CD4-positive, alpha-beta T cell treated with Interleukin-17A for 4 hours (primary cell): ENCODE data around the gene GABRD.

ENCODE experiments used
- DNase-seq: peaks from one replicate; pipeline ENCODE4 v3.0.0-alpha.2; 2020; ENCODE audit warnings: mixed read lengths

The GABRD gene

DNA sequence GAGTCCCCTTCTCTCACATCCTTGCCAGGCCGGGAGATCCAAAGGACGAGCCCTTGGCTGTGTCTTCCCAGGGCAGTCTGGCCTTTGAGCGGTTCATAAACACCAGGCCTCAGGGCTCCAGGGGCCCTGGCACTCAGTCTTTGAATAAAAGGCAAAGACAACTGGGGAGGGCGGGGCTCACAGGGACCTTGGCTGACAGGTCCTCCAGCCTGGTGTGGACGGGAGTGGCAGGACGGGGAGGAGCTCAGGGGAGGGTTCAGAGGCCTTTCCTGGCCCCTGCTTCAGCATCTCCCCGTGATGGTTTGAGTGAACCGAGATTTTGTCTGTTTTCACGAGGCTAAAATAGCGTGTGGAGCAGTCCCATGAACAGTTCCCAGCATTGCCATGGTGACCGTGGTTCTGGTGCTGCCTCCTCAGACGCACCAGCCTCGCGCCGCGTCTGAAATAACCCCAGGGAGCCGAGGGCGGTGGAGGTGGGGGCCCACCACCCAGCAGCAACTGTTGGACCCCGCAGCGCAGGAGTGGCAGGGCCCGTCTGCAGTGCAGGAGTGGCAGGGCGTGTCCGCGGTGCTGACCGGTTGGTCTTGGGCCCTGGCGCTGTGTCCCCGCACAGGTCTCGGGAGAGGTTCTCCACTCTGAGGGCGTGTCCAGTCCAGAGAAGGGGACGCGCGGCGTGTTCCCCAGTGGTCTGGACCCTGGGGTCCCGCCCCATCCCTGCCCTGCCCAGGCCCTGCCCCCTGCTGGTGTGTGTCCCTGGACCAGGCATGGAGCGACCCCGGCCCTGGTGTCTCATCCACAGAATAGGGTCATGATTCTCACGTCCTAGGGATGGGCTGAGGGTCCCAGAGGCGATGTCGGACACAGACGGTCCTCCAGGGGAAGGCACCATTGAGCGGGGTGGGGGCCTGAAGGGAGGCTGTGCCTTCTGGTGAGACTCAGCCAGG, 24.0 kb downstream of the GABRD start:
- no peak for DNase-seq

DNA sequence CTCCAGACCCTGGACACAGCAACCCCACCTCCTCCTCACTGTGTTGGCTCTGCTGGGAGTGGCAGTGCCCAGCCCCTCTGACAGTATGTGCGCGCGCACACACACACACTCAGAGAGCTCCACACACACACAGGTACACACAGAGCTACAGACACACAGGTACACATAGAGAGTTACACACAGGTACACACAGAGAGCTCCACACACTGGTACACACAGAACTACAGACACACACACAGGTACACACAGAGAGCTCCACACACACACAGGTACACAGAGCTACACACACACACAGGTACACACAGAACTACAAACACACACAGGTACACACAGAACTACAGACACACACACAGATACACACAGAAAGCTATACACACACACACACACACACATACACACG, 24.7 kb downstream of the GABRD start:
- DNase-seq: no peak

- DNase-seq: peak; percentile 84
Observed at GRCh38 chr1:2044510-2045319, 25.6 kb downstream of the GABRD start.

GRCh38 chr1:2045468-2046173, 26.5 kb downstream of the GABRD start:
- no peak for DNase-seq

DNA sequence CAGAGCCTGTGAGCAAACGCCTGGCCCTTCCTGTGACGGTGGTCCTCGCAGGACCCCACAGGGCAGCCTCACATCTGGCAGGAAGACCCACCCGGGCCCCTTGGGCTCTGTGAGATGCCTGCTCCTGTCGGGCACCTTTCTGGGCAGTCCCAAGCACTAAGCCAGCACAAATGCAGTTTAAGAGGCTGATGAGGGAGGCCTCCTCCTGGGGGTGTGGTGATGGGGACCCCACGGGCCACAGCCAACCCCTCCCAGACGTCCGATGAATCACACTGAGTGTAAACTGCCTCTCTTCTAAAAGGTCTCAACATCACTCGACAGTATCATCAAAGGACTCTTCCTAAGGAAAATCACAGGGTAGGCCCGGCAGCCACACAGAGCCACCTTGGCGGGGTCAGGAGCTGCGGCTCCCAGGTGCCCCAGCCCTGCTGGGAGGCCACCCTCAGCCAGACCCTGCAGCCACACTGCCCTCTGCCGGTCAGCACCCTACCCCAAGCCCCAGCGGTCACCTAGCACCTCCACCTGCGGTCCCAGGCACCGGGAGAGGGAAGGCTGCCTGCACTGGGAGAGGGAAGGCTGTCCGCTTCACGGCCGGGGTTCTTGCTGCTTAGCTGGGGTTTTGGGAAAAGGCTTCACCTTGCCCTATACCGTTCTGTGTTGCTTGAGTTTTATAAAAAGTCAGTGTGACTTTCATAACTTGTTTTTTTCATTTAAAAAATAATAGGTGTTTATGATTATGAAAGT, 27.2 kb downstream of the GABRD start:
- DNase-seq: peak; percentile 67

DNA sequence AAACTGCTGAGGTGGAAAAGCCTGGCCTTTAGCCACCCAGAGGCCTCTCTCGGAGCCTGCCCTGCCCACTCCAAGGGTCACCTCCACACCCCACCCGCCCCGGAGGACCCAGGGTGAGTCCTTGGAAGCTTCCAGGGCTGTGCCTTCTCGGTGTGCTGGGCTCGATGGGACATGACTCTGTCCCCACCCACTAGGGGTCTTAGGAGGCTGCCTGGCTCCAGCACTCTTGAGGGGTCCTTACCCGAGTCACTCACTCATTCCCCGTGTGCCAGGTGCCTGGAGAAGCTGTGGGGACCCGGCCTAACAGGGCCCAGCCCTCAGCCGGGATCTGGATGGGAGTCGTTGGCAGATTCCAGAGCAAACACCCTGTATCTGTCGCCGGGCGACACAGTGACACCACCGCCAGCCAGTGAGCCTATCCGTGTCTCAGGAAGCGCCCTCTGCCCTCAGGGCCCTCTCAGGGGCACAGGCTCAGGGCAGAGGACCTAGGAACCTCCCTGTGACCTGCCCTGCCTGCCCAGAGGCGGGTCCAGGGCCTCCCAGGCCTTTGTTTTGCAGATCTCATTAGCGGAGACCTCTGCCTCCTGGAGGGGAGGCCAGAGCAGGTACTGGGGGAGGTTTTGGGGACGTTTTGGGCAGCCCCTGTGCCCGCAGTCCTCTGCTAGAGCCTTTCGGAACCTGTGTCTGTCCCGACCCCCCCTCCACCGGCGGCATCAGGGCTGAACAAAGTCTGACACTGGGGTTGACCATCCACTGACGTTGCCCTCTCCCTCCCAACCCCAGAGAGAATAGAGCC, 28.0 kb downstream of the GABRD start:
- no peak for DNase-seq

- no peak for DNase-seq
Observed at GRCh38 chr1:2047749-2048729, 28.9 kb downstream of the GABRD start.

GRCh38 chr1:2049225-2049717, 30.1 kb downstream of the GABRD start:
- DNase-seq: no peak

DNA sequence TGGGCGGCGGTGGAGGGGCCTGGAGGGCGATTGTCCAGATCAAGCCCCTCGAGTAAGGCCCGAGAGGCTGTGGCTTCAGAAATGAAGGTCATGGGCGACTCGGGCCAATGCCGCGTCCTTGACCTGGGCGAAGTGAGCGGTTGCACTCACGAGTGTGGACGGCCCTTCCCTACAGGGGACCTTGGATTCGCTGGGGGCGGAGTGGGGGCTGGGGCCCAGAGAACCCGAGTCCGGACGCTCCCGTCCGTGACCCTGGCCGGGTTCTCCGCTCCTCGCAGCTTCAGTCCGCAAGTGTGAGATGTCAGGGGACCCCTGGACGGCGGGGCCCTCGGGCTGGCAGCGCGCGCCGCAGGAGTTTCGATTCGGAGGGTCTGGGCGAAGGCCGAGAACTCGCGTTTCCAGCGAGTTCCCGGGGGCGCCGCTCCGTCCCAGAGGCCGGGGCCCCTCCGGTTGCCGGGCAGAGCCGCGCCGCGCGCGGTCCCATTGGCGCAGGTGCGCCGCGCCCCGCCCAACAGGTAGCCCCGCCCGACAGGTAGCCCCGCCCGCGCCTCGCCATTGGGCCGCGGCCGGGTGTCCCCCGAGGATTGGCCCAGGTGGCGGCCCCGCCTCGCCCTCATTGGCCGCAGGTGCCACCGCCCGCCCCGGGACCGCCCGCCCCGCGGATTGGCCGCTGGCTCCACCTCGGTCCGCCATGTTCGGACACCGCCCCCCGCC, 30.7 kb downstream of the GABRD start, which contains the start of gene PRKCZ:
TSS of gene PRKCZ (plus strand) at position 694 of the 714 bp plus-strand sequence. CDS start 220 bp downstream, outside the sequence.
- peak; percentile 97 for DNase-seq

- DNase-seq: peak; percentile 69
Observed at GRCh38 chr1:2050461-2050792, 31.3 kb downstream of the GABRD start.

- no peak for DNase-seq
Observed at GRCh38 chr1:2050793-2051682, 31.9 kb downstream of the GABRD start.

- no peak for DNase-seq
Observed at GRCh38 chr1:2052054-2052679, 33.0 kb downstream of the GABRD start.

GRCh38 chr1:2052756-2053155, 33.6 kb downstream of the GABRD start:
- DNase-seq: no peak

GRCh38 chr1:2053217-2053616, 34.1 kb downstream of the GABRD start:
- DNase-seq: no peak

DNA sequence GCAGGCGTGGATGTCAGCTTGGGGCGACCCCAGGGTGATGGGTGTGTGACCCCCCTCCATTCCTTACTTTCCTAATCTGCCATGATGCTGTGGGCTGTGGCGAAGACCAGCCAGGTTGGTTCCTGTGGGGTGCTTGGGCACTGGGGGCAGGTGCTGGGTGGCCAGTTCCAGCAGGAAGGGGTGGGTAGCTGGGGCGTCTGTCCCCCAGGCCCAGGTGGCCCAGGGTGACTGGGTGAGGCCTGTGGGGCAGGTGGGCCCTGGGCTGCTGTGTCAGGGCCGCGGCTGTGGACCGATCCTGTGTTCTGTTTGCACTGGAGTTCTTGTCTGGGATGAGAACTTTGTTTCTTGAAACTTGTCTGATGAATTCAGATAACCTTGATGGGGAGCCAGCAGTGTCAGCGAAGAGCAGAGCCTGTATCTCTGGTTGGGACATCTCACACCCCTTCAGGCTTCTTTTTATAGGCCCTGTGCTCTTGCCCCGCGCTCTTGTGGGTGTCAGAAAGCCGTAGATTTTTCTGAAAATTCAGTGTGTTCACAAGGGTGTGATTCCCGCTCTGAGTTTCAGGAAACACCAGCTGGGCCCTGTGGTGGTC, 34.7 kb downstream of the GABRD start:
- no peak for DNase-seq

- DNase-seq: no peak
Observed at GRCh38 chr1:2054560-2054959, 35.4 kb downstream of the GABRD start.

GRCh38 chr1:2055911-2056575, 36.9 kb downstream of the GABRD start:
- DNase-seq: no peak
